Ovary (tissue), 9 donors: ENCODE measurements around the gene OSGEPL1. TPM values are rescaled to one million over a fixed set of nuclear protein-coding genes. Genes with fewer than 3 reads are reported as not detected.
"Not testable (repeated sequence)": the region's sequence is repeated elsewhere in the genome, so short reads cannot be mapped to it uniquely, and the experiment has no call there.

Experiments used
- DNase-seq, 5 donors: peaks; one replicate each; pipeline ENCODE4 v3.0.0-alpha.2; 2019 to 2020
- H3K27ac ChIP-seq, 2 donors: fragments of 200-600 bp; one replicate each; pipeline versions ENCODE4 v1.5.1 to v1.8.0; 2019 to 2022
- H3K27me3 ChIP-seq: fragments of 200-600 bp; one replicate; pipeline ENCODE4 v1.8.0; 2022
- H3K36me3 ChIP-seq: fragments of 200-600 bp; sonication (generic); one replicate; pipeline ENCODE4 v1.5.1; 2019
- H3K4me1 ChIP-seq: one replicate; pipeline ENCODE4 v1.8.1; 2013; ENCODE audit warnings: mild to moderate bottlenecking, moderate library complexity; ENCODE audit not compliant: insufficient read depth
- H3K4me3 ChIP-seq: fragments of 200-600 bp; sonication (generic); one replicate; pipeline ENCODE4 v1.5.1; 2017
- H3K9me3 ChIP-seq, 2 donors: fragments of 200-600 bp in 1 of 2; sonication (generic) in 1 of 2; one replicate each; pipeline versions ENCODE4 v1.5.1 to v1.8.1; 2013 to 2019; ENCODE audit warnings: mild to moderate bottlenecking in 1 of 2, moderate library complexity in 1 of 2
- EP300 ChIP-seq: sonication (generic); formaldehyde crosslinking; IDR thresholded peaks from one replicate; pipeline ENCODE4 v1.6.1; 2017; ENCODE audit warnings: antibody characterized with exemption
- POLR2A ChIP-seq: fragments of 450-650 bp; IDR thresholded peaks from one replicate; pipeline ENCODE4 v1.6.1; 2017; ENCODE audit warnings: antibody characterized with exemption, mild to moderate bottlenecking, moderate library complexity
- WGBS, 3 donors: extraction: QIAGEN DNeasy Blood & Tissue Kit in 1 of 3; methylation state at CpG; one replicate each; pipeline versions ENCODE4 v1.1.5 to v1.1.7; 2013 to 2017; 5-methylcytosine and 5-hydroxymethylcytosine counted together
- intact Hi-C, 4 donors: fragments of 100-400 bp; cut with DNase I; formaldehyde crosslinking; loops; one replicate each; pipeline versions ENCODE4 v1.11.0 to v1.15.1; 2022 to 2023
- polyA plus RNA-seq, 2 donors: library from polyadenylated mRNA; stranded (reverse); fragments of 200-250 nt in 1 of 2; fragments of 350-450 nt in 1 of 2; fragmentation: Illumina TruSeq in 1 of 2; extraction: RNeasy Lipid Tissue Mini Kit (QIAGEN cat#74804) in 1 of 2; gene quantifications; one replicate each; pipeline ENCODE4 v1.2.3, GENCODE V29; 2013 to 2014
- total RNA-seq, 7 donors: library from RNA; depleted of rRNA in 2 of 7; stranded (reverse); fragments of >200 nt in 2 of 7; fragmentation: NEBNext Ultra II Directional in 3 of 7; extraction: Animal tissue kit (Norgen Biotek cat#: 25700) in 3 of 7; gene quantifications; one replicate each; pipeline versions ENCODE4 v1.1.0 to v1.2.4, GENCODE V29; 2016 to 2023
- TF ChIP-seq, protein P1 (sequence below), 3 donors: fragments of 450-650 bp in 2 of 3; fragments of 200-600 bp in 1 of 3; IDR thresholded peaks; one replicate each; pipeline versions ENCODE4 v1.5.1 to v1.8.0; 2016 to 2022; ENCODE audit warnings: antibody characterized with exemption in 3 of 3, mild to moderate bottlenecking in 1 of 3
- donor health status: DM: no; HTN: no; CAD: no; lungs with moderate emphysema.
- donor health status: DM: no; HTN: no; CAD: no.
- donor health status: Bipolar disorder and iron deficiency.
- donor health status: DM: yes; HTN: yes; CAD: no.
- donor health status: DM: no; HTN: no; CAD: no.
- donor health status: DM: yes; HTN: yes; CAD: no.

Gene OSGEPL1
- total and polyA plus RNA-seq, 9 donors = 4.7 to 10.6 (median 8.5) TPM

- intact Hi-C loops = no loop called here
- DNase-seq = no peak
- H3K27me3 ChIP-seq = no peaks in the 10 kb centered on the region
- H3K9me3 ChIP-seq = no peaks in the 10 kb centered on the region
- H3K4me1 ChIP-seq = no peaks in the 10 kb centered on the region
- no peak overlapping the region for H3K4me3 ChIP-seq
- no peaks in the 10 kb centered on the region for H3K36me3 ChIP-seq
- TF ChIP-seq EP300 = no peak
- TF ChIP-seq, protein P1, sequence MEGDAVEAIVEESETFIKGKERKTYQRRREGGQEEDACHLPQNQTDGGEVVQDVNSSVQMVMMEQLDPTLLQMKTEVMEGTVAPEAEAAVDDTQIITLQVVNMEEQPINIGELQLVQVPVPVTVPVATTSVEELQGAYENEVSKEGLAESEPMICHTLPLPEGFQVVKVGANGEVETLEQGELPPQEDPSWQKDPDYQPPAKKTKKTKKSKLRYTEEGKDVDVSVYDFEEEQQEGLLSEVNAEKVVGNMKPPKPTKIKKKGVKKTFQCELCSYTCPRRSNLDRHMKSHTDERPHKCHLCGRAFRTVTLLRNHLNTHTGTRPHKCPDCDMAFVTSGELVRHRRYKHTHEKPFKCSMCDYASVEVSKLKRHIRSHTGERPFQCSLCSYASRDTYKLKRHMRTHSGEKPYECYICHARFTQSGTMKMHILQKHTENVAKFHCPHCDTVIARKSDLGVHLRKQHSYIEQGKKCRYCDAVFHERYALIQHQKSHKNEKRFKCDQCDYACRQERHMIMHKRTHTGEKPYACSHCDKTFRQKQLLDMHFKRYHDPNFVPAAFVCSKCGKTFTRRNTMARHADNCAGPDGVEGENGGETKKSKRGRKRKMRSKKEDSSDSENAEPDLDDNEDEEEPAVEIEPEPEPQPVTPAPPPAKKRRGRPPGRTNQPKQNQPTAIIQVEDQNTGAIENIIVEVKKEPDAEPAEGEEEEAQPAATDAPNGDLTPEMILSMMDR (IDR thresholded peaks at IDR 0.05) = no peak
- TF ChIP-seq POLR2A = no peak
- H3K27ac ChIP-seq = no peak overlapping the region
Observed at GRCh38 chr2:189723192-189723591, 39.4 kb downstream of the OSGEPL1 start.

DNA sequence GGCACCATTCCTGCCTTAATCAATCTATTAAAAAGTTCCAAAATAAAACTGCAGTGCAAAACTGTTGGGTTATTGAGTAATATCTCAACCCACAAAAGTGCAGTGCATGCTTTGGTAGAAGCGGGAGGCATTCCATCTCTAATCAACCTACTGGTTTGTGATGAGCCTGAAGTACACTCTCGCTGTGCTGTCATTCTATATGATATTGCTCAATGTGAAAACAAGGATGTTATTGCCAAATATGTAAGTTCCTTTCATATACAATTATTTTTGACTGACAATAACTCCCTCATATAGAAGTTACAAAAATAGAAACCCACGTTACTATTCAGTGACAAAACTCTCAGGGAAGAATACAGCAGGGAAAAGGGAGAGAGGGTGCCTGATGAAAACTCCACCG lies 43.0 kb downstream of the OSGEPL1 start:
- Histone ChIP-seq H3K27me3 (no peaks in the 10 kb centered on the region), H3K9me3 (no peaks in the 10 kb centered on the region), H3K27ac (no peak overlapping the region), H3K4me1 (no peaks in the 10 kb centered on the region), H3K4me3 (no peak overlapping the region), H3K36me3 (no peaks in the 10 kb centered on the region)
- intact Hi-C loops = no loop called here
- TF ChIP-seq EP300 = no peak
- TF ChIP-seq, protein P1 (IDR thresholded peaks at IDR 0.05) = no peak
- TF ChIP-seq POLR2A = no peak
- DNase-seq = no peak
- WGBS, 3 donors = 91 to 93% (median 93%) methylated on average over 4 of the region's 4 CpGs

DNA sequence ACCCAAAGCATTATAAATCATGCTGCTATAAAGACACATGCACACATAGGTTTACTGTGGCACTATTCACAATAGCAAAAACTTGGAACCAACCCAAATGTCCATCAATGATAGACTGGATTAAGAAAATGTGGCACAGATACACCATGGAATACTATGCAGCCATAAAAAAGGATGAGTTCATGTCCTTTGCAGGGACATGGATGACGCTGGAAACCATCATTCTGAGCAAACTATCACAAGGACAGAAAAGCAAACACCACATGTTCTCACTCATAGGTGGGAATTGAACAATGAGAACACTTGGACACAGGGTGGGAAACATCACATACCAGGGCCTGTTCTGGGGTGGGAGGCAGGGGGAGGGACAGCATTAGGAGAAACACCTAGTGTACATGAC lies 45.0 kb downstream of the OSGEPL1 start:
- H3K27ac ChIP-seq, H3K36me3 ChIP-seq, H3K27me3 ChIP-seq, DNase-seq, H3K4me3 ChIP-seq, intact Hi-C loops, H3K9me3 ChIP-seq, H3K4me1 ChIP-seq: not testable (repeated sequence)
- 84 to 92% (median 91%) methylated on average over 1 of the region's 1 CpG for WGBS, 3 donors

DNA sequence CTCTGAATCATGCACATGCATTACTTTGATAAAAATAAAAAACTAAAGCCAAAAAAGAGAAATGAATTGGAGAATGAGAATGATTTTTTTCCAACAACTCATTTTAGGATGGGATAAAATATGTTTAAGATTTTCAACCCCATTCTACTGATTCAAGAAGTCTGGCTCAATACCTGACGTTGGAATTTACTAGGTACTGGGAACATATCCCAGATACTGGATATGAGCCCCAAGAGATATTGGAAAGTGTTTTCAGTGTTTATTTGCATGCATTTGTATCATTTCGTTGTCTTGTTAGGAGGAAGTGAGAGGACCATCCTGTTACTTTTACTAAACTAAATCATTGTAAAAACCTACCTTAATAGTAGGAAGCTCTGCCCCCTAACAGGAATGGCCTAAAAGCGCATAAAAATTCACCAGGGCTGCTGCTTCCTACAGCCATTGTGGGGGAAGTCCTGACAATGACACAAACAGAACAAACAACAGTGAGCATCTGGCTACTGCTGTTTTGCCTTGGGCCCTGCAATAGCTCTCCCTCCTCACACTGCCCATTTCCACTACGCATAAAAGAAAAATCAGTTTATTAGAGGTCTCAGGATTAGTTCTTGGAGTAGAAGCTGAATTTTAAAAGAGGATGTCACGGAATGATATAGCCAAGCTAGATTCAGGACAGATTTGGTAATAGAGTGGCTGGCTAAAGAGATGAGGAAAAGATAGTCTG lies 52.9 kb downstream of the OSGEPL1 start:
- 78 to 93% (median 92%) methylated on average over 5 of the region's 5 CpGs for WGBS, 3 donors
- no peak overlapping the region for H3K4me3 ChIP-seq

GRCh38 chr2:189702071-189702470 lies 60.5 kb downstream of the OSGEPL1 start:
- Histone ChIP-seq H3K4me1 (no peaks in the 10 kb centered on the region), H3K36me3 (no peaks in the 10 kb centered on the region), H3K9me3 (no peaks in the 10 kb centered on the region), H3K4me3 (no peak overlapping the region), H3K27ac (no peak overlapping the region), H3K27me3 (no peaks in the 10 kb centered on the region)
- no peak for DNase-seq
- intact Hi-C loops = no loop called here
- TF ChIP-seq, protein P1 (IDR thresholded peaks at IDR 0.05) = no peak
- TF ChIP-seq POLR2A (no peak), EP300 (no peak)

More for the DNA sequence above, 52.9 kb downstream of the OSGEPL1 start:
- DNase-seq = no peak
- H3K36me3 ChIP-seq = no peaks in the 10 kb centered on the region
- no peak overlapping the region for H3K27ac ChIP-seq
- TF ChIP-seq, protein P1 (IDR thresholded peaks at IDR 0.05) = no peak
- TF ChIP-seq POLR2A = no peak
- no peak for TF ChIP-seq EP300
- no peaks in the 10 kb centered on the region for H3K4me1 ChIP-seq
- no peaks in the 10 kb centered on the region for H3K27me3 ChIP-seq
- intact Hi-C loops = loop anchor here in 1 of 4 donors (5.0 kb wide), 1 partner anchor 33 kb away; no protein-coding TSS in a partner anchor
- H3K9me3 ChIP-seq = no peaks in the 10 kb centered on the region
